Liver (tissue), 3 donors: Measurements from ENCODE around the gene DPP6.

Experiments
- CTCF ChIP-seq: fragments of 150-350 bp; IDR thresholded peaks from 2 replicates; pipeline ENCODE4 v1.5.1; 2017; ENCODE audit warnings: improper control_type of control experiment, low read depth, low read length; ENCODE audit not compliant: missing input control
- EGR1 ChIP-seq, 2 donors: IDR thresholded peaks; 2 replicates each; pipeline ENCODE4 v1.6.1; 2016 to 2018; ENCODE audit warnings: antibody characterized with exemption in 2 of 2, low read depth in 2 of 2
- FOXA2 ChIP-seq: IDR thresholded peaks from 2 replicates; pipeline ENCODE4 v1.6.1; 2016; ENCODE audit warnings: antibody characterized with exemption
- GABPA ChIP-seq, 2 donors: IDR thresholded peaks in 1 of 2; conservative IDR thresholded peaks in 1 of 2; 2 replicates each; pipeline ENCODE4 v1.6.1; 2016; ENCODE audit warnings: antibody characterized with exemption in 2 of 2, mild to moderate bottlenecking in 1 of 2, moderate library complexity in 1 of 2
- RAD21 ChIP-seq, 2 donors: IDR thresholded peaks; 2 replicates each; pipeline ENCODE4 v1.6.1; 2016; ENCODE audit warnings: antibody characterized with exemption in 2 of 2, mild to moderate bottlenecking in 2 of 2
- RXRA ChIP-seq, 2 donors: IDR thresholded peaks; 2 replicates each; pipeline ENCODE4 v1.6.1; 2017 to 2018; ENCODE audit warnings: antibody characterized with exemption in 2 of 2, mild to moderate bottlenecking in 1 of 2
- TF ChIP-seq, protein P1 (sequence below): IDR thresholded peaks from 2 replicates; pipeline ENCODE4 v1.6.1; 2016; ENCODE audit warnings: antibody characterized with exemption, mild to moderate bottlenecking
- donor health status: healthy.
- donor health status: healthy.

GRCh38 chr7:154242709-154243108 is 190.5 kb downstream of the DPP6 start:
- TF ChIP-seq CTCF, result no peak
- TF ChIP-seq RAD21 (IDR thresholded peaks at IDR 0.05), result no peak
- TF ChIP-seq, protein P1, sequence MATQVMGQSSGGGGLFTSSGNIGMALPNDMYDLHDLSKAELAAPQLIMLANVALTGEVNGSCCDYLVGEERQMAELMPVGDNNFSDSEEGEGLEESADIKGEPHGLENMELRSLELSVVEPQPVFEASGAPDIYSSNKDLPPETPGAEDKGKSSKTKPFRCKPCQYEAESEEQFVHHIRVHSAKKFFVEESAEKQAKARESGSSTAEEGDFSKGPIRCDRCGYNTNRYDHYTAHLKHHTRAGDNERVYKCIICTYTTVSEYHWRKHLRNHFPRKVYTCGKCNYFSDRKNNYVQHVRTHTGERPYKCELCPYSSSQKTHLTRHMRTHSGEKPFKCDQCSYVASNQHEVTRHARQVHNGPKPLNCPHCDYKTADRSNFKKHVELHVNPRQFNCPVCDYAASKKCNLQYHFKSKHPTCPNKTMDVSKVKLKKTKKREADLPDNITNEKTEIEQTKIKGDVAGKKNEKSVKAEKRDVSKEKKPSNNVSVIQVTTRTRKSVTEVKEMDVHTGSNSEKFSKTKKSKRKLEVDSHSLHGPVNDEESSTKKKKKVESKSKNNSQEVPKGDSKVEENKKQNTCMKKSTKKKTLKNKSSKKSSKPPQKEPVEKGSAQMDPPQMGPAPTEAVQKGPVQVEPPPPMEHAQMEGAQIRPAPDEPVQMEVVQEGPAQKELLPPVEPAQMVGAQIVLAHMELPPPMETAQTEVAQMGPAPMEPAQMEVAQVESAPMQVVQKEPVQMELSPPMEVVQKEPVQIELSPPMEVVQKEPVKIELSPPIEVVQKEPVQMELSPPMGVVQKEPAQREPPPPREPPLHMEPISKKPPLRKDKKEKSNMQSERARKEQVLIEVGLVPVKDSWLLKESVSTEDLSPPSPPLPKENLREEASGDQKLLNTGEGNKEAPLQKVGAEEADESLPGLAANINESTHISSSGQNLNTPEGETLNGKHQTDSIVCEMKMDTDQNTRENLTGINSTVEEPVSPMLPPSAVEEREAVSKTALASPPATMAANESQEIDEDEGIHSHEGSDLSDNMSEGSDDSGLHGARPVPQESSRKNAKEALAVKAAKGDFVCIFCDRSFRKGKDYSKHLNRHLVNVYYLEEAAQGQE, result no peak
- TF ChIP-seq RXRA (IDR thresholded peaks at IDR 0.05), result no peak
- no peak for TF ChIP-seq FOXA2
- TF ChIP-seq EGR1 (IDR thresholded peaks at IDR 0.05; ENCODE audit: low read depth in 2 of 2), result no peak
- no peak for TF ChIP-seq GABPA (IDR thresholded peaks at IDR 0.05 in 1 of 2, conservative IDR thresholded peaks at IDR 0.05 in 1 of 2)
